Measurements from ENCODE around the gene NPPA. TPM values are rescaled to one million over a fixed set of nuclear protein-coding genes. Genes with fewer than 3 reads are reported as not detected.

Gene NPPA
- total RNA-seq, 1 experiment from 2014 or later: not detected

- Histone ChIP-seq H3K18ac (ENCODE audit: insufficient read length, low read depth, low read length) (no peak overlapping the region), H2BK15ac (ENCODE audit: low read depth, low read length) (no peak overlapping the region), H2AFZ (ENCODE audit: low read length) (no peak overlapping the region), H4K91ac (ENCODE audit: insufficient read length, low read depth, low read length) (no peak overlapping the region), H3K56ac (ENCODE audit: insufficient read length, low read depth, low read length) (no peak overlapping the region), H3K27me3 (ENCODE audit: insufficient read depth, low read length) (no peaks in the 10 kb centered on the region), H4K8ac (replicated peaks; ENCODE audit: insufficient read length, low read depth, low read length) (no peak overlapping the region), H3K14ac (ENCODE audit: insufficient read depth, low read length) (no peak overlapping the region), H4K5ac (ENCODE audit: insufficient read length, low read depth, low read length) (no peak overlapping the region), H2BK12ac (ENCODE audit: insufficient read length, low read depth, low read length) (no peak overlapping the region), H3K79me1 (ENCODE audit: insufficient read depth, low read depth, low read length, poor library complexity, severe bottlenecking) (peaks cover 12% of the 10 kb centered on the region), H2BK20ac (ENCODE audit: low read depth, low read length, poor library complexity, severe bottlenecking) (no peak overlapping the region), H3K23ac (ENCODE audit: insufficient read length, low read depth, low read length) (no peak overlapping the region), H3K4ac (ENCODE audit: low read depth, low read length) (no peak overlapping the region), H2BK5ac (ENCODE audit: insufficient read length, low read length) (no peak overlapping the region), H3K79me2 (ENCODE audit: insufficient read depth, low read length) (peaks cover 3% of the 10 kb centered on the region; the same call in 1 of the 2 replicates), H3K27ac (ENCODE audit: insufficient read length, low read depth, low read length) (no peak overlapping the region), H3K23me2 (ENCODE audit: insufficient read length, low read depth, low read length, poor library complexity, severe bottlenecking) (no peaks in the 10 kb centered on the region), H3K4me1 (ENCODE audit: insufficient read depth, low read length) (0 out of 2 replicates have a peak, but pooled peaks cover 3% of the 10 kb centered on the region), H3K4me2 (ENCODE audit: insufficient read depth, insufficient read length, low read length) (no peak overlapping the region), H2BK120ac (ENCODE audit: low read depth, low read length, poor library complexity, severe bottlenecking) (no peak overlapping the region), H3T11ph (ENCODE audit: low read length) (no peak overlapping the region), H2AK5ac (ENCODE audit: insufficient read length, low read length) (no peak overlapping the region), H3K9me3 (ENCODE audit: control insufficient read depth, low read depth, low read length) (no peaks in the 10 kb centered on the region), H3K9ac (ENCODE audit: extremely low read depth, insufficient read length, low read length) (no peak overlapping the region), H4K20me1 (ENCODE audit: control insufficient read depth, insufficient read depth, insufficient read length) (no peaks in the 10 kb centered on the region)
- no CpG with 5 or more reads among the region's 5 CpGs for WGBS (ENCODE audit: extremely low coverage, insufficient read length, low lambda C conversion rate)
- Mint-ChIP-seq H3K9me3 (no peaks in the 10 kb centered on the region), H3K36me3 (ENCODE audit: insufficient read depth in 1 of 3, low read depth in 3 of 3) (peaks cover 38 to 74% (median 66%) of the 10 kb centered on the region in 3 experiments), H3K4me3 (no peak overlapping the region), H3K27me3 (ENCODE audit: low read depth) (no peaks in the 10 kb centered on the region), H3K27ac (peak overlapping the region in 1 of 3 experiments; percentile 68; a peak in 1 of 7 replicates), H3K4me1 (no peaks in the 10 kb centered on the region; a peak in 1 of 4 replicates)
- no peak for DNase-seq
- no peak for TF ChIP-seq CTCF (conservative IDR thresholded peaks at IDR 0.05)
These were observed 34.6 kb downstream of the NPPA start for GRCh38 chr1:11813021-11813420.

Measured in H9 (cell line).